ENCODE data around the gene EXOC2.

The EXOC2 gene

GRCh38 chr6:497258-497657 is 195.7 kb downstream of the EXOC2 start:
- no peak for DNase-seq (ENCODE audit: low spot score)

DNA sequence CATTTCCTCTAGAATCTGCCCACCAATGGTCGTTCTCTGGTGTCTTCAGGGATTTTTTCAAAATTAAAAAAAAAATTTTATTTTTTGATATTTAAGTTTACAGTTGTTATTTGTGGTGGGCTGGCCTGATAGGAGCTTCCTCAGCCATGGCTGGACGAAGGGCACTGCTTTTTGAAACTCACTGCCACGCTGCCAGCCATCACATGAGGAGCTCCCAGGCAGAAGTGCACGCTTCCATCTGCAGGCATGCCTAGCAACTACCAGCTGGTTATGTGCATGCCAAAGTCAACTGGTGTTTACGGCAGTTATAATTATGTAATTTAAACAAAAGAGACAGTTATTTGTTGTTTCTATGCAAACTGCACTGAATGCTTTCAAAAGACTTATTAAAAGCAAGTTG is 196.3 kb downstream of the EXOC2 start:
- DNase-seq (ENCODE audit: low spot score) = no peak

DNA sequence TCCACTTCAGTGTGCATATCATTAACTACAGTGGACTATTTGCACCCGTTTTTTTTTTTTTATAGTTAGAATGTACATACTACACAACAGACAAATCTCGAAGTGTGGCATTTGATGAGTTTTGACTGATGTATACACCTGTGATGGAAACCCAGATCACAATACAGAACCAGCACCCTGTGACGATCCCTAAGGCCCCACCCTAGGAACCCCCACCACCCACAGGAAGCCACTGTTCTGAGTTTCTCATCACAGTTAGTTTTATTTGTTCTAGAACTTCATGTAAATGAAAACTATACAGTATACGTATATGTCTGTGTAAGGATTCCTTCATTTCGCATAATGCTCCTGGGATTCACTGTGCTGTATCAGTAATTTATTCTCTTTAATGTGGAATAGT is 198.5 kb downstream of the EXOC2 start:
- DNase-seq (ENCODE audit: low spot score) = no peak

DNA sequence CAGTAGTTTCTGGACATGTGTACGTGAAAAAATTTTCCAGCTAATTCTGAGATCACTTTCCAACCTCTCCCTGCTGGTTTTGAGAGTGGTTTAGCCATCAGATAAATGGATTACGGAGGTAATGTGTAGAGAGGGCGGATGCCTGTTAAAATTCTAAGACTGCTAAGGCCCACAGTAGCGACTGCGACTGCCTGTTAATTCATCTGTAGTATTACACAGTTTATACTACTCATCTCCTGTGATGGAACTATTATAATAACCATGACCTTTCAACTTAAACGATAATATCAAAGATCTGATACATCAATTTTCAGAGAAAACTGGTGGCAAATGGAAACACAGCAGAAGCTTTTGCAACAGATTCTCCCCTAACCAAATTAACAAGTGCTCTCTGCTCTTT is 199.1 kb downstream of the EXOC2 start:
- DNase-seq (ENCODE audit: low spot score) = no peak

DNA sequence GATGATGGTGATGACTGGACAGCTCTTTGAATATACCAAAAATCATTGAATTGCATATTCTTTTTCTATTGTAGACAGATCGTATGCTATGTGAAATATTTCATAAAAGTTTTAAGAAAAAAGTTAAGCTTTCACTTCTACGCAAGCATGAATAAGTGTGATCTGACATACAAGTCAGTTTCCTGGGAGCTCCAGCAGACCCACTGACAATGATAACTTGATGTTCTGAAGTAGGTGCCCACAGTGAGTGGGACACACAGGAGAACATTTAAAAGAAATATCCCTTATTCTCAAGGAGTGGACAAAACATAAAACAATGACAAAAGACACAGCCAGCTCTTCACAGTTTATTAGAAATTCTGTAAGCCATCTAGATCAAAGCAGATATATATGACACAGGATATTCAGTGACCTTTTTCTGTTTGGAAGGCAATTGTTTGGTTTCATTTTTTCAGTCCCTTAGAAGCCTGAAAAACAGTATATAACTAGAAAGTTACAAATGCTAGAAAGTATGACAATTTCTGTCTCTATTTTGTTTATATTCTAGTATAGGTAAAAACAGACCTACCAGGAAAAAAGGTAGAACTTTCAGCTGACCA is 200.0 kb downstream of the EXOC2 start:
- no peak for DNase-seq (ENCODE audit: low spot score)

- no peak for DNase-seq (ENCODE audit: low spot score)
These were observed 200.8 kb downstream of the EXOC2 start for GRCh38 chr6:492178-492577.

- no peak for DNase-seq (ENCODE audit: low spot score)
These were observed 201.7 kb downstream of the EXOC2 start for GRCh38 chr6:491233-491632.

GRCh38 chr6:490251-491037 is 202.5 kb downstream of the EXOC2 start:
- no peak for DNase-seq (ENCODE audit: low spot score)

GRCh38 chr6:489762-490161 is 203.2 kb downstream of the EXOC2 start:
- no peak for DNase-seq (ENCODE audit: low spot score)

DNA sequence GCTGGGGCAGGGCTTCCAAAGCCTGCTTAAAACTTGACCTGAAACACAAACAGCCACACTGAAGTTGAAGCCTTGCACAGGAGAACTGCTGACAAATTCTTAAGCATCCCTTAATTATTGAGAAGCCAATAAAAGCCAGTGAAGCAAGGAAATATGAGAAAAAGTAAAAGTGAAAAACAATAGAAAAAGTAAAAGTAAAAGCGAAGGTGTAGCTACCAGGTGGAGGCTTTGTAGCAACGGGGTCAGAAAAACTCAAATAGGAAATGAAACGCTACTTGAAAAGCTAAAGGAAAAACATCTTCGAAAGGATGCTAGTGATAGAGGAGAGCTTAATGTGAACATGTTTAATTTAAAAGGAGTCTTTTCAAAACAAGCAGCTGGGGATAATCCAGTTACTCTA is 203.9 kb downstream of the EXOC2 start:
- DNase-seq (ENCODE audit: low spot score) = no peak

DNA sequence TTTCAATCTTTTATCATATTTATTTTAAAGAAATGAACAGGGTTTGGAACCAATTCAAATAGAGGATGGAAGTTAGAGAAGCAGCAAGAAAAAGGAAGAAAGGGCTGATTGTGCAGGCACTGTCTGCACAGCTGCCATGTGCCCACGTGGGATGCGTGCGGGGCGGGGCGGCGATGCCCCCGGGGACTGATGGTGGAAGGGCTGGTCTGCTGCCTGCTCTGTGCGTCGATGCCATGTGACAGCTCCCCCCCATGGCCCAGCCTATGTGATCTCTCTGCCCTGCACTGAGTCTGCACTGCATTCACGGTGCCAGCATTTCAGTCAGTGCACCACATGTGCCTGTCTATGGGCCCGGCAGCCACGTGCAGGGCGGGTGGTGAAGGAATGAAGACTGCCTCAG is 205.0 kb downstream of the EXOC2 start:
- no peak for DNase-seq (ENCODE audit: low spot score)

DNA sequence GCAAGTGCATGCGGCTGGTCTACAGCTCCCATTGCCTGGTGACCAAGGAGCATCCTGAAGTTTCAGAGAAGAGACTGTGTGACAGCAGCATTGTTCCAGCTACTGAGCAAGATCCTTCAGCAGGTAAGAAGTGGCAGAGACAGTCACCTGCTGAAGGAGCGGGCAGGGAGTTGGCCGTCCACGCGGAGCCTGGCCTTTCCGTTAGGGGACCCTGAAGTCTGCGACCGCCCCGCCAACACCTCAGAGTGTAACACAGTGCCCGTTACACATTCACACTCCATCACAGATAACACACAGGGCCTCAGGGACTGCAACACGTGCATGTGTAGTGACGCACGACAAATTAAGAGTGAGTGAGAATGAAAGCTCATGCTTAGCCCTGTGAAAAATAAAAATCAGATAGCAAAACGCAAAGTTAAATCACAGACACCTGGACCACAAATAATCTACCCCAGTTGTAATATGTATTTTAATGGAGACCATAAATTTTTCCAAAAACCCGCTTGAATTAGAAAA is 207.2 kb downstream of the EXOC2 start:
- DNase-seq (ENCODE audit: low spot score) = no peak

DNA sequence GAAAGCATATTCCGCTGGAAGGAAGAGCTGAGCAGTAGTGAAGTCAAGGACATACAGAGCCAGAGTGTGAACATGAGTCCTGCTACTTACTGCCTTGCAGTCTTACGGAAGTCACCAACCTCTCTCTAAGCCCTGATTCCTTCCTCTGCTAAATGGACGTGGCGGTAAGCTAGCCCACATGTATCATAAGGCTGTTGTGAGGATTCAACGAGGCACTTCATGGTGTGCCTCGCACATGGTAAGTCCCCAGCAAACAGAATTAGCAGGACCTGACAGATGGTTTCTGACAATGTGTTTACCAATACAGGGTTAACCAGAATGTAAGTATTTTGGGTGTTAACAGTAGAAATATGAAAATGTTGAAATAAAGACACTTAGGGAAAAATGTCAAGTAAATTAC is 208.2 kb downstream of the EXOC2 start:
- DNase-seq (ENCODE audit: low spot score) = no peak

GRCh38 chr6:484086-484745 is 208.7 kb downstream of the EXOC2 start:
- no peak for DNase-seq (ENCODE audit: low spot score)

GRCh38 chr6:475314-475713 is 217.6 kb downstream of the EXOC2 start:
- DNase-seq (ENCODE audit: low spot score) = no peak

DNA sequence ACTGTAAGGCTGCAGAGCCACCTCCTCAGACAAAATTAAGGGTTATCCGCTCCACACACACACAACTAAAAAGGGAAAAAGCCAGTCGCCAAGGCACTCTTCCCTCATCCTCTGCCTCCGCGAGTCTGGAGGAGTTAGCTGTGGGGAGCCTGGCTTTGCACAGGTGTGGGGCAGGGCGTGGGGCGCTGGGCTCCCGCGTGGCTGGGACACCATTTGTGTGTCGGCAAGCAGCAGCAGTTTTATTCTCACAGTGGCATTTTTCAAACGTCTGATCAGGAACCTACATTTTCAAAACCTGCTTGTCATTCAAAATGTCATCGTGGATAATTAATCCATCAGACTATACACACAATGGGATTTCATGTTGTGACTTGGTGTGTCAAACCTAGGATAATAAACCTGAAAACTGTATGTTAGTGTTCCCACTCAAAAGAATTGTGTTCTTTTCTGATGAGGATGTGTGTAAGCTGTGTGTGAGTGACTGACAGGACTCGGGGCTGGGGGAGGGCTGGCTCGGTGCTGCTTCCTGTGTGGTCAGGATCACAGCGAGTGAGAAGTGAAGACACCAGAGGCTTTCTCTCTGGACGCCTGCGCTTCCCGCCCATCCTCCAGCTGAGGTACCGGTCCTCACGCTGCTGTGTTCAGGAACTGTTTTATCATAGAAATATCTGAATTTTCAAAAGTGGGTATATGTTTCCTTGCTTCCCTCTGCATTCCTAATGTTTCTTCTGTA is 218.3 kb downstream of the EXOC2 start:
- DNase-seq (ENCODE audit: low spot score) = no peak

DNA sequence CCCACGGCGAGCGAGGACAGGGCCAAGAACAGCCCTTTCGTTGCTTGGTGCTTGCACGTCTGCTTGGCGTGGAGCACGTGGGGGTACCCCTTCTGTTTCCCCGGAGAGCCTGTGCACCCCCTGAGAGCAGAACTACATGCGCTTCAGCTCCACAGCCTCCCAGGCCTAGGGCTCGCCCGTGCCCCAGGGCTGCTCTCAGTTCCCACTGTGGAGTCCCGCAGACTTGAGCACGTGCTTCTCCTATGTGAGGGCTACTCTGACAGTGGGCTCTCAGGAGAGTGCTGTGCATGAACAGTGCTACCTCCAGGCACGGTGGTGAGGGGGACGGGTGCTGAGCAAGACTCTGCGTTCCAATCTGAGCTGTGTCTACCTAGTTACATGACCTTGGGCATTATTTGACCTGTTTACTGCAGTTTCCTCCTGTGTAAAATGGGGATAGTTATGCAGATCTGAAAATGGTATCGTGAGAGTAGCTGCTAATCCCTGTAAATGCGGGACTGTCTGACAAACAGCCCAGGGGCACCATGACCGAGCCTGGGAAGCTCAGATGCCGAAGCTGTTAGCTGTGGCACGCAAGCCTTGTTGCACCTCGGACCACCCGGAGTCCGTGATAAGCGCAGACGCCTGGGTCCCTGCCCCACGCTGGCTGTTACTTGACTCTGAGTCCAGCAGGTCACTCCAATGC is 219.0 kb downstream of the EXOC2 start:
- DNase-seq (ENCODE audit: low spot score) = no peak

GRCh38 chr6:473356-473755 is 219.6 kb downstream of the EXOC2 start:
- no peak for DNase-seq (ENCODE audit: low spot score)

- no peak for DNase-seq (ENCODE audit: low spot score)
These were observed 222.0 kb downstream of the EXOC2 start for GRCh38 chr6:470901-471448.

DNA sequence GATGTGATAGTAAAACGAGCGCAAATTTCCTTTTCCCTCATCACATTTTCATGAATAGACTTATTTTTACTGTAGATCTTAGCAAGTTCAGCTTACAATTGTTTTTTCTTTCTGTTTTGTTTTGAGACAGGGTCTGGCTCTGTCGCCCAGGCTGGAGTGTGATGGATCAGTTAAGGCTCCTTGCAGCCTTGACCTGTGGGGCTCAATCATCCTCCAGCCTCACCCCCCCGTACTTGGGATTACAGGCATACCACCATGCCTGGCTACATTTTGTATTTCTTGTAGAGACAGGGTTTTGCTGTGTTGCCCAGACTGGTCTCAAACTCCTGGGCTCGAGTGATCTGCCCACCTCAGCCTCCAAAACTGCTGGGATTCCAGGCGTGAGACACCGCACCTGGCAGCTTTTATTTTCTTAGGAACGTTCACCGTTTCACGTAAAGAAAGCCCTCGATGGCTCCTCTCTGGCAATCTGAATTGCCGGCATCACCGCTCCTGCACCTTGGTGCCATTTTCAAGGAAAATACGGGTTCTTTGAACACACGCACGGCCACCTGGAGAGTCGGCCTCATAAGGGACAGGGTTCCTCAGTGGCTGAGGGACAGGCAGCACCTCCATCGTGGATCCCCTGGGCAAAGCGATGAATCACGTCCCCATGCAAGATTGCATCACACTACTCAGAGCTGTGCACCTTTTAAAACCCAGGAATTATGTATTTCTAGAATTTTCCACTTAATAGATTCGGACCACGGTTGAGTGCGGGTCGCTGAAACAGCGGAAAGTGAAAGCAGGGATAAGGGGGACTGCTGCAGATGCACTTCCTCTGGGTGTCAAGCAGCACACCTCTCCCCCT is 222.7 kb downstream of the EXOC2 start:
- no peak for DNase-seq (ENCODE audit: low spot score)

- no peak for DNase-seq (ENCODE audit: low spot score)
These were observed 225.3 kb downstream of the EXOC2 start for GRCh38 chr6:467671-468082.
